Pulmonary artery endothelial cell (primary cell): ENCODE data around the gene HEXA. TPM values are rescaled to one million over a fixed set of nuclear protein-coding genes. Genes with fewer than 3 reads are reported as not detected.

Experiments used
- DNase-seq: peaks from one replicate; pipeline ENCODE4 v3.0.0-alpha.2; 2011; ENCODE audit warnings: low read depth, low spot score
- total RNA-seq: library from RNA; depleted of rRNA; stranded (reverse); fragments of >200 nt; gene quantifications from 2 replicates; pipeline ENCODE4 v1.2.3, GENCODE V29; 2014

HEXA gene
- total RNA-seq, 1 donor from 2014 or later = 56.5 TPM

DNA sequence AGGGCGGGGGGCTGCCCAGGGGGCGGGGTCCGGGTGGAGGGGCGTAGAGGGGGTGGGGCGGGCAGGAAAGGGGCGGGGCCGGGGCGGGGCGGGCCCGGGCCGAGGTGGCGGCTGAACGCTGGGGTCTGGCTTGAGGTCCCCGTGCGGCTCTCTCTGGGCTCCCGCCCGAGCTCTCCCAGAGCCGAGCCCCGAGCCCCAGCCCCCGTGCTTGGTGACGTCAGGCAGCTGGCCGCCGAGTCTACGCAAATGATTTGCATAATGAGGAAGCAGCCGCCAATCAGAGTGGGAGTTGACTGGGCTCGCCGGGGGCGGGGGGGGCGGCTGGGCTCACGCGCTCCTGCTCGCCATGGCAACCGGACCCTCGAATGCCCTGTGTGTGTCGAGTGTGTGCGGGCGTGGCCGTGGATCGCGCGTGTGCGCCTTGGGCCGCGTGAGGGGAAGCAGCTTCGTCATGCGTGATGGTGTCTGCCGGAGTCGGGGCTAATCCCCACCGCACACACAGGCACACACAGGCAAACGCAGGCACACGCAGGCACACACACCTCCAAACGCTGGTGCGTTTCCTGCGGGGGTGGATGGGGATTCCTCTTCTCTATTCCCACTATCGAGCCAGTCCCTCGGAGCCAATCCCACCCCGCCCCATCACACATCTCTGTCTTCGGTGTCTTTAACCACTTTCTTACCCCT lies 55.7 kb downstream of the HEXA start, which contains the start of gene CELF6:
TSS of gene CELF6 (minus strand) at position 173 of the 687 bp plus-strand sequence. CDS start 283 bp downstream, outside the sequence.
- DNase-seq = peak; percentile 43

DNA sequence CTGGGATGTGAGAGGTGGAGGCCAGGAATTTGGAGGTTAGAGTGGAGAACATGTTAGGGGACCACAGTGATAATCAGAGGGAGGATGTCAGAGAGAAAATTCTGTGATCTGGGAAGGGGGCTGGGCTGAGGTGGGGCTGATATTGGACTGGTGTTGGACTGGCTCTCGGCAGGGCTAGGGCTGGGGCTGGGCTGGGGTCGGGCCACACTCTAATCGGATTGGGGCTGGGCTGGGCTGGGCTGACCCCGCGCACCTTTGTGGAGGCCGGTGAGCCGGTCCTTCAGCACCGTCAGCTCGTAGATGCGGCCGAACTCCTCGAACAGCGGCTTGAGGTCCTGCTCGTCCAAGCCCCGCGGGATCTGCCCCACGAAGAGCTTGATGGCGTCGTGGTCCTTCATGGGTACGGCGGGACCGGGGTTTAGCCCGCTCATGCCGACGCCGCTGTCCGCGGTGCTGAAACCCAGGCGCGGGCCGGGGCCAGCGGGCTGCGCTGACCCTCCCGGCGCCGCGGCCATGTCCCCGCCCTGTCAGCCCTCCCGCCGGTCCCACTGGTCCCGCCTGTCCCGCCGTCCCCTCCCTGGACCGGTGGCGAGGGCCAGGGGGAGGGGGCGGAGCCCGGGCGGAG lies 56.3 kb downstream of the HEXA start:
- no peak for DNase-seq

DNA sequence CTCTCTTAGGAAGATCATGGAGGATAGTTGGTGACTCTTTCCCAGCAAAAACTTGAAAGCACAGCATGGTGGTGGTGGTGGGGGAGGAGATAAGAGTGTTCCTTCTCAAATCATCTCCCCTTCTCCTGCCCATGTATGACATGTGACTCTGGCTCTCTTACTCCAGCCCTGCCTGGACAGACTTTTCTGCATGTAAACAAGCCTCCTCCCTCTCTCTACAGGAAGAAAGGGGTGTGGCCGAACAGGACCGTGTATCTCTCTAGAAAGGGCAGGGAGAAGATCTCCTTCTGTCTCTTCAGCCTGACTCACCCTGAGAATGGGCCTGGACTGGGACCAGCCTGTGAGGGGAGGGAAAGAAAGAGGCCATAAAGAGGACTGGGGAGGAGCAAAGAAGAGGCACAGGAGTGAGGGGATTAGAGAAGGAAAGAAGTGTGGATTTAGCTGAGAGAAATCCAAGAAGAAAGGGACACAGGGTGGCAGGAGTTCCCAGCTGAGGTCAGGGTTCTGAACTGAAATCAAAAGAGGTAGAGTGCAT lies 57.3 kb downstream of the HEXA start:
- DNase-seq = no peak

DNA sequence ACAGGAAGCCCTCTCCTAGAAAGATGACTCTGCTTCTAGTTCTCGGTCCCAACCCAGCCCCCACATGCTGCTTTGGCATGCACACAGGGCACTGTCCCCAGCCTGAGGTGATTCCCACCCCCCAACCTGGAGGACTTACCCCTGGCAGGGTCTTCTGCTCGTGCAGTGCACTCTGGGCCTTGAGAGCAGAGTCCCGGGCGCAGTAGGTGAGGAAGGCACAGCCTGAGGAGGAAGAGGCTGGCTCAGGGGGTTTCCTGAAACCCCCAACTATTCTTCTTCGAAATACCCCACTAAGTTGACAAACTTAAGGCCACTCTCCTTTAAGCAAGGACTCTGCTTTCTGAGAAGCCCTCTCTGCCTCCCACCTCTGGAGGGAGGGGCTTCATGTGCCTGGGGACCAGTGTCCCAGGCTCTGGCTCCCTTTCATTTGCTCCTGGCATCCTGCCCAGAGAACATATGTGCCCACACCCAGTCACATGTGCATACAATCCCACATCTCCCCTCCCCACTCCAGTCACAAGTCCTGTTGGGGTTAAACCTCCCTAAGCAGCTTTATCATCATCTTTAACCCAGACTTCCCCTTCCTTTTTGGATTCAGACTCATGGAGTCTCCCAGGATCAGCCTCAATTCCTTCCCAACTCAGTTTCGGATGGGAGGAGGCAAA lies 60.0 kb downstream of the HEXA start:
- DNase-seq = no peak

DNA sequence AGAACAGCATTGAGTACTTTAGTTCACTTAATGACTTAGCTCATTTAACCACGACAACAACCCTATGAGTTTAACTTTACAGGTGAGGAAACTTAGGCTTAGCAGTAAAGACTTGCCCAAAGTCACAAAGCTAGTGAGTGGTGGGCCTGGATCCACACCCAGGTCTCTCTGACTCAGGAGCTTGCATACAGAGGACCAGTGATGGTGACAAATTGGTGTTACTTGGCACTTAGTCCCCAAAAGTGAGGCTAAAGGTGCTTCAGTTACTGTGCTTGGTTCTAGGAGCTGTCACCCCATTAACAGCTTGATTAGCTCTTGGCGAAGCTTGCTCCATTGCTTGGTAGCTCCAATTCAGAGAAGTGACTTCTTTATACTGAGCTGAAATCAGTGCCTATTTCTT lies 61.9 kb downstream of the HEXA start:
- no peak for DNase-seq

DNA sequence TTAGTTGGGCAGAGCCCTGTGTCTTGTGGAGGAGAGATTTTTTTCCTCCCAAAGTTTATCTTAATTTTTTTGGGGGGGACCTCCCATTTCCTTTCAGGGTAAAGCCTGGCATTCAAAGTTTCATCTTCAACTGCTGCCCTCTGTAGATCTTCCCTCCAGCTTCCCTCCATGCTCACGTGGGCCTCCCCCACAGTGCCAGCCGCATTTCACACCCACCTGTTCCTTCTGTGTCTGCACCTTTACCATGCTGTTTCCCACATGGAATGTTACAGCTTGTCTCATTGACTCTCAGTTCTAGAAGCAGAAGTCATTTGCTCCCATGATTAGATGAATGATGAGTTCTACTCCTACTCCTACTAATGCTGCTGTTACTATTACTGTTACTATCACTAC lies 62.4 kb downstream of the HEXA start:
- no peak for DNase-seq

DNA sequence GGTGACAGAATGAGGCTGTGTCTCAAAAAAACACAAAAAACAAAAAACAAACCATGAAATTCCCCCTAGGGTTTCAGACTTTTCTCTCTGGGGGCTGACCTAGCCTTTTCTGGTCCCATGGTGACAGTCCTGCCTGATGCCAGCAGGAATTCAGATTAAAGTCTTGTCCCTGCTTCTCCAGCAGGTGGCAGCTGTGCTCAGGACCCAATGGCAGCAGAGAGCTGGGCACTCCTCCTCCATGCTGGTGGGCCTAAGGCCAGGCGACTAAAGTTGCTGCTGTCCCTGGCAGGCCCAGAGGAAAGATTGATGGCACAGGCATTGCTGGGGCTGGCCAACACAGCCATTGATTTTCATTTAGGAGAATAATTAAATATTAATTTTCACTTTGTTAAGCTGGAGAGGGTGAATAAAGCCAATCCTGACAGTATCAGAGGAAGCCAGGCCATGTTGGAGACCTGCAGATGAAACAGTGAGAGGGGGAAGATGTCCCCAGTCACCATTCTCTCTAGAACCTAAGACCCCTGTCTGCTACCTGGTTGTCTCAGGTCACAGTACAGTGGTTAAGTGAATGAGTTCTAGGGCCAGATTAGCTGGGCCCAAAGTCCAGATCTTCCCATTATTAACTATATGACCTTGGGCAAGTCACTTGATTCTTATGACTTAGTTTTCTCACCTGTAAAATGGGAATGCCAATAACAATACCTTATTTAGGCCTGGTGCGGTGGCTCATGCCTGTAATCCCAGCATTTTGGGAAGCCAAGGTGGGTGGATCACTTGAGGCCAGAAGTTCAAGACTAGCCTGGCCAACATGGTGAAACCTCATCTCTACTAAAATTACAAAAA lies 63.0 kb downstream of the HEXA start:
- DNase-seq = no peak

DNA sequence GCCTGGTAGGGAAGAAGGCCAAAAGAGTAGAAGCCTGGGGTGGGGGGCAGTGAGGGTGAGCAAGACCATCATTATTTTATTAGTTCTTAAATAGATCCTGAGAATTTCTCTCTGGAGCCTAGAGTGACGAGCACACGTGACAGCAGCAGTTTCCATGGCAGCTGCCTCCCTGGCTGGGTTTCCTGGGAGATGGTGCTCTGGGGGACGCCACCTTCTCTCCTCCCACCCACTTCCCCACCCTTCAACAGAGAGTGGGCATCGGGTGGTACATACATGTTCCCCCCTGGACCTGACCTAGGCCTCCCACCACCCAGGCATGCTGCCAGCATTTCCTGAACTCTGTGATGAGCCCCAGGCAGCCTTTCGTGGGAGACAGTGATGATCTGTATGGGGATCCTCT lies 68.8 kb downstream of the HEXA start:
- DNase-seq = no peak

DNA sequence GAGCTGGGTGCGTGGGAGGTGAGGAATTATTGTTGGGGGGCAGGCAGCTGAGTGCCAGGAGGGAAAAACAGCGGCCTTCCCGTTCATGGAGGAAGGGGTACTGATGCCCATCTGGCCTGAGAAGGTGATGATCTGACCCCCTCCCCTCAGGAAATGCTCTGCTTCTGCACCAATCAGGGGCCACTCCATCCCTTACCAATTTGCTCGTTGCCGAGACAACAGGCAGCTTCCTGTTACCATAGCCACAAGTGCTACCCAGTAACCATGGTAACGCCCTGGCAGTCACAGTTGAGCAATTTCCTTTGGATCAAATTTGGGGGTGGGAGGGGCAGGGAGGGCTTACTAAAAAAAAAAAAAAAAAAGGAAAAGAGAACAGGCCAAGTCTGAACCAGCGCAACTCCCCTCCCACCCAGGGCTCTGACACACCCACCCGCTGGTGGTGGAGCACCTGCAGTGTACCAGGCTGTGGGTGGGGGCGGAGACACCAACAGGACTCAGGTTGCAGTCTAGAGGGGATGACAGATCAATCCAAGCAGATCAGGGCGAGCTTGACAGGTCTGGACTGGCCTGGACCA lies 69.5 kb downstream of the HEXA start:
- DNase-seq = no peak

DNA sequence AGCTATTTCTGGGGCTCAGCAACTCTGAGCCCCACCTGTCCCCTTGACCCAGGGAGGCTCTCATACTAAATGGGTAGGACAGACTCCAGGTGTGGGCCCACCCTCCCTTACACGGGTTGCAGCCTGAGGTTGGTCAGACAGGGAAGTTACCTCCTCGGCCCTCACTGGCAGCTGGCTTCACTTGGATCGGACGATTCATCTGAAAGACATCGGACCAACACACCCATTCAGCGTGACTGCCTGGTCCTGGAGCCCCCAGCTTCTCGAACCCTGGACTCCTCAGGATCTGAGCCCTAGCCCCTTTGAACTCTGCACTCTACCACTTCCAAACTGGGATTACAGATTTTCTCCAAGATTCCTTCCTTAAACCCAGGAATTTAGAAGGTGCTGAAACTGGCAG lies 71.2 kb downstream of the HEXA start:
- DNase-seq = no peak

DNA sequence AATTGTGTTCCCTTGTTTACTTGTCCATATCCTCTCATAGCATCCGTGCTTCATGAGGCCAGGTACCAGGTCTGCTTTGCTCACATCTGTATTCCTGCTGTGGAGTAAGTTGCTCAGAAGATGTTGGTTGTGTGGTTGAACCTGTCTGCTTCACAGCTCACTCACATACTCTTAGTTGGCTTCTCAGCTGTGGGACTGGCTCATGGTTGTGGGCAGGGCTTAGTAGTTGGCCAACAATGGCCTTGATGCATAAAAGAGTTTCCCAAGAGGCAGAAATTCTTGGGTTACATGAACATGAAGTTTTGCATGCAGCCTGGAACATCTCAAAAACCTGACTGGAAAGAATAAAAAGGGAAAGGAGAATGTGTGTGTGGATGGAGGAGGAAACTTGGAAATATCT lies 72.9 kb downstream of the HEXA start:
- no peak for DNase-seq

Other genes with a start within 250 kb of the HEXA start
- gene GRAMD2A, start 178.2 kb downstream of the HEXA start, total RNA-seq = 0.14 and 0.20 TPM in 2 replicates
- gene PKM, start 144.8 kb downstream of the HEXA start, total RNA-seq = 1,195 and 1,480 TPM in 2 replicates
- gene PARP6, start 103.5 kb downstream of the HEXA start, total RNA-seq = 9.3 and 9.9 TPM in 2 replicates
- gene CELF6, start 55.9 kb downstream of the HEXA start, total RNA-seq = not detected in 2 replicates
- not detected in 2 replicates for gene TMEM202, start 22.3 kb upstream of the HEXA start, total RNA-seq
- gene ARIH1, start 98.3 kb upstream of the HEXA start, total RNA-seq = 46.2 and 57.4 TPM in 2 replicates